Spleen (tissue), 11 donors: ENCODE data around the gene AP1B1. TPM values are rescaled to one million over a fixed set of nuclear protein-coding genes. Genes with fewer than 3 reads are reported as not detected.
A peak's percentile ranks its signal among the peaks of the same experiment; 100 is the strongest.

ENCODE experiments used
- DNase-seq: peaks from one replicate; pipeline ENCODE4 v3.0.0-alpha.2; 2020
- H3K27ac ChIP-seq, 8 donors: fragments of 200-600 bp; sonication (generic) in 7 of 8; 1 replicate in 4 of 8; 2 replicates in 4 of 8; pipeline versions ENCODE4 v1.5.0 to v1.8.0; 2016 to 2021; ENCODE audit warnings: inconsistent platforms in 4 of 8, mild to moderate bottlenecking in 4 of 8, moderate library complexity in 1 of 8
- H3K27me3 ChIP-seq, 7 donors: fragments of 200-600 bp; sonication (generic) in 6 of 7; replicated peaks in 1 of 7; 1 replicate in 4 of 7; 2 replicates in 3 of 7; pipeline versions ENCODE4 v1.5.0 to v1.8.0; 2016 to 2021; ENCODE audit warnings: inconsistent platforms in 3 of 7, mild to moderate bottlenecking in 1 of 7
- H3K36me3 ChIP-seq, 6 donors: fragments of 200-600 bp; sonication (generic) in 5 of 6; 1 replicate in 4 of 6; 2 replicates in 2 of 6; pipeline versions ENCODE4 v1.5.0 to v1.8.0; 2016 to 2021; ENCODE audit warnings: inconsistent platforms in 2 of 6
- H3K4me1 ChIP-seq, 6 donors: fragments of 200-600 bp; sonication (generic) in 5 of 6; 1 replicate in 3 of 6; 2 replicates in 3 of 6; pipeline versions ENCODE4 v1.5.0 to v1.8.0; 2016 to 2021; ENCODE audit warnings: inconsistent platforms in 3 of 6
- H3K4me3 ChIP-seq, 8 donors: fragments of 200-600 bp; sonication (generic) in 7 of 8; 1 replicate in 4 of 8; 2 replicates in 4 of 8; pipeline versions ENCODE4 v1.5.0 to v1.8.0; 2016 to 2021; ENCODE audit warnings: inconsistent platforms in 4 of 8, mild to moderate bottlenecking in 4 of 8, moderate library complexity in 2 of 8
- H3K9me3 ChIP-seq, 8 donors: fragments of 200-600 bp; sonication (generic) in 7 of 8; 1 replicate in 4 of 8; 2 replicates in 4 of 8; pipeline versions ENCODE4 v1.5.0 to v1.8.0; 2016 to 2021; ENCODE audit warnings: inconsistent platforms in 4 of 8
- POLR2A ChIP-seq, 3 donors: fragments of 450-650 bp; IDR thresholded peaks; one replicate each; pipeline ENCODE4 v1.5.1; 2017; ENCODE audit warnings: antibody characterized with exemption in 3 of 3, mild to moderate bottlenecking in 1 of 3
- POLR2AphosphoS5 ChIP-seq, 3 donors: sonication (generic); formaldehyde crosslinking; IDR thresholded peaks; one replicate each; pipeline ENCODE4 v1.5.1; 2017; ENCODE audit warnings: antibody characterized with exemption in 3 of 3
- WGBS, 5 donors: extraction: QIAGEN DNeasy Blood & Tissue Kit in 3 of 5; methylation state at CpG; one replicate each; pipeline versions ENCODE4 v1.1.5 to v1.1.7; 2013 to 2018; 5-methylcytosine and 5-hydroxymethylcytosine counted together
- intact Hi-C: fragments of 100-400 bp; cut with DNase I; formaldehyde crosslinking; loops from one replicate; pipeline ENCODE4 v1.15.0; 2023; ENCODE audit warnings: low total_unique reads
- polyA plus RNA-seq, 3 donors: library from polyadenylated mRNA; stranded (reverse); fragments of 200-250 nt; gene quantifications; one replicate each; pipeline ENCODE4 v1.2.1, GENCODE V29; 2013
- total RNA-seq, 7 donors: library from RNA; depleted of rRNA in 3 of 7; stranded (reverse); fragments of >200 nt in 3 of 7; fragmentation: NEBNext Ultra II Directional in 4 of 7; extraction: Animal tissue kit (Norgen Biotek cat#: 25700) in 4 of 7; gene quantifications; one replicate each; pipeline versions ENCODE4 v1.1.0 to v1.2.1, GENCODE V29; 2016 to 2021
- TF ChIP-seq, protein P1 (sequence below), 11 experiments: fragments of 200-600 bp in 7 of 11; fragments of 450-650 bp in 4 of 11; sonication (generic) in 4 of 11; IDR thresholded peaks in 8 of 11; conservative IDR thresholded peaks in 3 of 11; 1 replicate in 7 of 11; 2 replicates in 4 of 11; pipeline versions ENCODE4 v1.4.0 to v1.8.0; 2016 to 2021; ENCODE audit warnings: antibody characterized with exemption in 11 of 11, inconsistent platforms in 4 of 11, mild to moderate bottlenecking in 1 of 11
- donor health status: healthy with polysubstance abuse.
- donor health status: DM: no; HTN: no; CAD: no; lungs with moderate emphysema.
- donor health status: DM: no; HTN: no; CAD: no.
- donor health status: Bipolar disorder and iron deficiency.
- donor health status: healthy.
- donor health status: DM: no; HTN: no; CAD: no.
- donor health status: DM: yes; HTN: yes; CAD: no.

AP1B1 gene
- total and polyA plus RNA-seq, 10 donors: 43.3 to 150 (median 110) TPM

DNA sequence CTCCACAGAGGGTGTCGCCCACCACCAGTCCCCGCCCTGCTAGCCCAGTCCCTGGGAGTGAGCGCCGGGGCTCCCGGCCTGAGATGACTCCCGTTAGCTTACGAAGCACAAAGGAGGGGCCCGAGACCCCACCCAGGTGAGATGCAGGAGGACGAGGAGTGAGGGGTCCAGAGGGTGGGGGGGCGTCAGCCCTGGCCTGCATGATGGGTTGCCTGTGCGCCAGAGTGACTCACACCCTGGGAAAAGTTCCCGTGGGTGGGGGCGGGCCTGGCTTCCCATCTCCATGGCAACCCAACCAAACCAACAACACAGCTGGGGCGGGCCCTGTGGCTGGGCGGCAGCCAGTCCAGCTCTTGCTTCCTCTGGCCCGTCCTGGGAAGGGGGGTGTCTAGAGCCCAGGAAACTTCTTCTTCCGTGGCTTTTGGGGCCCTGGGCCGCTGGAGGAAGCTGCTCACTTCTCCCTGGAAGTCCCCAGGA lies 77.5 kb downstream of the AP1B1 start:
- Histone ChIP-seq H3K4me1 (peaks cover 34 to 99% (median 85%) of the 10 kb centered on the region in 6 donors), H3K27me3 (peaks cover 0 to 83% (median 51%) of the 10 kb centered on the region in 7 donors), H3K27ac (peak overlapping the region in 6 of 8 donors; percentile 11 to 89 (median 66)), H3K4me3 (peak overlapping the region in 1 of 8 donors; percentile 6), H3K9me3 (no peaks in the 10 kb centered on the region), H3K36me3 (peaks cover 0 to 10% (median 0%) of the 10 kb centered on the region in 6 donors)
- TF ChIP-seq, protein P1, sequence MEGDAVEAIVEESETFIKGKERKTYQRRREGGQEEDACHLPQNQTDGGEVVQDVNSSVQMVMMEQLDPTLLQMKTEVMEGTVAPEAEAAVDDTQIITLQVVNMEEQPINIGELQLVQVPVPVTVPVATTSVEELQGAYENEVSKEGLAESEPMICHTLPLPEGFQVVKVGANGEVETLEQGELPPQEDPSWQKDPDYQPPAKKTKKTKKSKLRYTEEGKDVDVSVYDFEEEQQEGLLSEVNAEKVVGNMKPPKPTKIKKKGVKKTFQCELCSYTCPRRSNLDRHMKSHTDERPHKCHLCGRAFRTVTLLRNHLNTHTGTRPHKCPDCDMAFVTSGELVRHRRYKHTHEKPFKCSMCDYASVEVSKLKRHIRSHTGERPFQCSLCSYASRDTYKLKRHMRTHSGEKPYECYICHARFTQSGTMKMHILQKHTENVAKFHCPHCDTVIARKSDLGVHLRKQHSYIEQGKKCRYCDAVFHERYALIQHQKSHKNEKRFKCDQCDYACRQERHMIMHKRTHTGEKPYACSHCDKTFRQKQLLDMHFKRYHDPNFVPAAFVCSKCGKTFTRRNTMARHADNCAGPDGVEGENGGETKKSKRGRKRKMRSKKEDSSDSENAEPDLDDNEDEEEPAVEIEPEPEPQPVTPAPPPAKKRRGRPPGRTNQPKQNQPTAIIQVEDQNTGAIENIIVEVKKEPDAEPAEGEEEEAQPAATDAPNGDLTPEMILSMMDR (IDR thresholded peaks at IDR 0.05 in 8 of 11, conservative IDR thresholded peaks at IDR 0.05 in 3 of 11): no peak
- TF ChIP-seq POLR2AphosphoS5 (IDR thresholded peaks at IDR 0.05): peak; percentile 67 to 81 (median 78)
- TF ChIP-seq POLR2A (IDR thresholded peaks at IDR 0.05): no peak
- WGBS, 5 donors: 16 to 26% (median 24%) methylated on average over 14 to 18 of the region's 18 CpGs
- intact Hi-C loops: no loop called here
- DNase-seq: peak; percentile 91

DNA sequence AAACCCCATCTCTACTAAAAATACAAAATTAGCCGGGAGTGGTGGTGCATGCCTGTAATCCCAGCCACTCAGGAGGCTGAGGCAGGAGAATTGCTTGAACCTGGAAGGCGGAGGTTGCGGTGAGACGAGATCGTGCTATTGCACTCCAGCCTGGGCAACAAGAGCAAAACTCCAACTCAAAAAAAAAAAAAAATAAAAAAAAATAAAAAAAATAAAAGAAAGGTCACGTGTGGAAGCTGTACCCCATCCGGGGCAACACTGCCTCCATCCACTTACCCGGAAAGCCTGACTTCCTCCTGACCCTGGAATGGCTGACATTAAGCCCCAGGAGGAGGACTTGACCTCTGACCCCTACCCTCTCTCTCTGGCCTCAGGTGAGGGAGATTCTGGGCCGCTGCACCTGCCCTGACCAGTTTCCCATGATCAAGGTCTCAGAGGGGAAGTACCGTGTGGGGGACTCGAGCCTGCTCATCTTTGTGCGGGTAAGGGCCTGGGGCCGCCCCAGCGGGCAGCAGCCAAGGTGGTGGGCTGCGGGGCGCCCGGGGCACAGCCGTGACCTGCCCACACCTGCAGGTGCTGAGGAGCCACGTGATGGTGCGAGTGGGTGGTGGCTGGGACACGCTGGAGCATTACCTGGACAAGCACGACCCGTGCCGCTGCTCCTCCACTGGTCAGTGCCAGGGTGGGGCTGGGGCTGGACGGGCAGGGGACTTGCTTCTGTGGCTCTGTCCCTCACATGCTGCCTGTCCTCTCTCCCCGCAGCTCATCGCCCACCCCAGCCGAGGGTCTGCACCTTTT lies 78.1 kb downstream of the AP1B1 start:
- H3K27ac ChIP-seq: peak overlapping the region in 6 of 8 donors; percentile 5 to 89 (median 82)
- WGBS, 5 donors: 52 to 77% (median 71%) methylated on average over 12 to 28 of the region's 28 CpGs
- H3K4me1 ChIP-seq: peaks cover 35 to 98% (median 81%) of the 10 kb centered on the region in 6 donors
- TF ChIP-seq POLR2AphosphoS5 (IDR thresholded peaks at IDR 0.05) (no peak), POLR2A (IDR thresholded peaks at IDR 0.05) (no peak)
- TF ChIP-seq, protein P1 (IDR thresholded peaks at IDR 0.05 in 8 of 11, conservative IDR thresholded peaks at IDR 0.05 in 3 of 11): no peak
- peaks cover 0 to 83% (median 46%) of the 10 kb centered on the region in 7 donors for H3K27me3 ChIP-seq
- DNase-seq: no peak
- H3K9me3 ChIP-seq: no peaks in the 10 kb centered on the region
- H3K4me3 ChIP-seq: peak overlapping the region in 1 of 8 donors; percentile 6
- intact Hi-C loops: no loop called here
- H3K36me3 ChIP-seq: peaks cover 0 to 10% (median 0%) of the 10 kb centered on the region in 6 donors

DNA sequence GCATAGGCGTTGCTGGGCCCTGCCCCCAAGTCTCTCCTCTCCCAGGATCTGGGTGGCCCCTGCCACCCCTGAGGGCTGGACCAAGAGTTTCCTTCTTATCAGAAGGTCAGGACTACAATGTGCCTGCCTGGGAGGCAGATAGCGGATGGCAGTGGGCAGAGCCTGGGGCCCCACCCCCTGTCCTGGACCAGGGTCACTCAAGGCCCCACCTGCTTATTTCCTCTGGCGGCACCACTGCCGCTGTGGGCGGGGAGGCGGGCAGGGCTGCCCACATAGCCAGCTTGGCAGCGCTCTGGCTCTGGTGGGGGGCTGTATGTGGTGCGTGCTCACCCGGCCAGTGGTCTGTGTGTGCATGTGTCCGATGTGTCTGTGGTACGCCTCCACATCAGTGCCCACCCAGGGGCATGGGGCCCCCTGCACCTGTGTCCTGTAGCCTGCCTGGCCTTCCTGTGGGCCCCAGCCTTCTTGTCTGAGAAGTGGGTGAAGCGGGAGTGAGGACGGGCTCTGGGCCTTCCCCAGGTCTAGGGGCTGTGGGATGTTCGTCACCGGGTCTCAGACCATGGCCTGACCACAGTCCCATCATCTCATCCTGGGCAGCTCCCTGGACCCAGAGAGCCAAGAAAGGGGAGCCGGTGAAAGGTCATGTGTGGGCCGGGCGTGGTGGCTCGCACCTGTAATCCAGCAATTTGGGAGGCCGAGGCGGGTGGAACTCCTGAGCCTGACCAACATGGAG lies 78.9 kb downstream of the AP1B1 start:
- peak; percentile 86 for DNase-seq
- peak overlapping the region in 5 of 8 donors; percentile 6 to 89 (median 76) for H3K4me3 ChIP-seq
- WGBS, 5 donors: 55 to 77% (median 76%) methylated on average over 5 to 21 of the region's 21 CpGs
- H3K36me3 ChIP-seq: peaks cover 0 to 10% (median 0%) of the 10 kb centered on the region in 6 donors
- intact Hi-C loops: no loop called here
- TF ChIP-seq, protein P1 (IDR thresholded peaks at IDR 0.05 in 8 of 11, conservative IDR thresholded peaks at IDR 0.05 in 3 of 11): no peak
- peak; percentile 58 to 79 (median 75) for TF ChIP-seq POLR2AphosphoS5 (IDR thresholded peaks at IDR 0.05)
- peak overlapping the region in 7 of 8 donors; percentile 22 to 89 (median 82) for H3K27ac ChIP-seq
- H3K27me3 ChIP-seq: peaks cover 0 to 80% (median 39%) of the 10 kb centered on the region in 7 donors
- H3K4me1 ChIP-seq: peaks cover 30 to 91% (median 74%) of the 10 kb centered on the region in 6 donors
- H3K9me3 ChIP-seq: no peaks in the 10 kb centered on the region
